ENCODE results near the gene CHSY3.

GRCh38 chr5:130111746-130112145, 207.5 kb downstream of the CHSY3 start:
- TF ChIP-seq YY1 (IDR thresholded peaks at IDR 0.05; ENCODE audit: insufficient read depth, insufficient read length) (no peak), SUZ12 (IDR thresholded peaks at IDR 0.05; ENCODE audit: extremely low read depth, insufficient read depth, insufficient read length) (no peak), ZNF274 (IDR thresholded peaks at IDR 0.05; ENCODE audit: low read depth, low read length) (no peak)

Data from NT2/D1 (cell line).